HepG2 (cell line): ENCODE results near the gene GRM1.

ENCODE experiments used
- CTCF ChIP-seq: sonication (generic); formaldehyde crosslinking; IDR thresholded peaks from 2 replicates; pipeline ENCODE4 v1.5.0; 2020; ENCODE audit warnings: mild to moderate bottlenecking, missing genetic modification reagents, moderate library complexity
- EZH2 ChIP-seq: conservative IDR thresholded peaks from 2 replicates; pipeline ENCODE4 v1.6.1; 2012; ENCODE audit warnings: mild to moderate bottlenecking, low read depth, low read length, moderate library complexity
- GFI1 ChIP-seq: sonication (generic); formaldehyde crosslinking; IDR thresholded peaks from 2 replicates; pipeline ENCODE4 v1.5.0; 2020; ENCODE audit warnings: missing genetic modification reagents, mild to moderate bottlenecking, borderline replicate concordance
- MXD4 ChIP-seq: IDR thresholded peaks from 2 replicates; pipeline ENCODE4 v1.6.1; 2016; ENCODE audit warnings: mild to moderate bottlenecking, missing biosample characterization, missing genetic modification reagents
- POLR2AphosphoS2 ChIP-seq: IDR thresholded peaks from 2 replicates; pipeline ENCODE4 v1.6.1; 2011; ENCODE audit warnings: low read depth, low read length, improper control_type of control experiment
- YY1 ChIP-seq: IDR thresholded peaks from 2 replicates; pipeline ENCODE4 v1.6.1; 2011; ENCODE audit warnings: low read length, low read depth, moderate library complexity, mild to moderate bottlenecking; ENCODE audit not compliant: insufficient read depth, insufficient replicate concordance
- ZFX ChIP-seq: sonication (generic); formaldehyde crosslinking; IDR thresholded peaks from 2 replicates; pipeline ENCODE4 v1.4.0; 2020; ENCODE audit warnings: mild to moderate bottlenecking, low read depth, missing genetic modification reagents, moderate library complexity
- ZNF282 ChIP-seq: fragments of 450-650 bp; IDR thresholded peaks from 2 replicates; pipeline ENCODE4 v1.6.1; 2018; ENCODE audit not compliant: partially characterized antibody
- ZNF768 ChIP-seq: sonication (generic); formaldehyde crosslinking; IDR thresholded peaks from 2 replicates; pipeline ENCODE4 v1.4.0; 2020; ENCODE audit warnings: missing genetic modification reagents

- TF ChIP-seq GFI1 (CRISPR knock-in tag) = no peak
- no peak for TF ChIP-seq YY1
- no peak for TF ChIP-seq EZH2
- no peak for TF ChIP-seq POLR2AphosphoS2
- no peak for TF ChIP-seq CTCF
- no peak for TF ChIP-seq ZNF282
- no peak for TF ChIP-seq ZNF768 (CRISPR knock-in tag)
- TF ChIP-seq MXD4 (CRISPR knock-in tag) = no peak
- TF ChIP-seq ZFX (CRISPR knock-in tag) = no peak
Measured at GRCh38 chr6:146423452-146423851, 394.6 kb downstream of the GRM1 start.
